Upper lobe of left lung (tissue), 4 donors: ENCODE results near the gene SH3GL3.

ENCODE experiments used
- CTCF ChIP-seq, 6 experiments: fragments of 450-650 bp in 4 of 6; fragments of 200-600 bp in 2 of 6; sonication (generic) in 2 of 6; IDR thresholded peaks; one replicate each; pipeline ENCODE4 v1.5.1; 2016 to 2019; ENCODE audit warnings: antibody characterized with exemption in 6 of 6
- EP300 ChIP-seq, 4 donors: sonication (generic); formaldehyde crosslinking; IDR thresholded peaks; one replicate each; pipeline ENCODE4 v1.5.1; 2017; ENCODE audit warnings: antibody characterized with exemption in 4 of 4, control low read depth in 2 of 4
- POLR2A ChIP-seq, 4 donors: fragments of 450-650 bp; IDR thresholded peaks; one replicate each; pipeline ENCODE4 v1.5.1; 2016 to 2017; ENCODE audit warnings: antibody characterized with exemption in 4 of 4, mild to moderate bottlenecking in 2 of 4

- no peak for TF ChIP-seq CTCF (IDR thresholded peaks at IDR 0.05)
- TF ChIP-seq POLR2A (IDR thresholded peaks at IDR 0.05) = no peak
- no peak for TF ChIP-seq EP300 (IDR thresholded peaks at IDR 0.05)
These were observed 209.1 kb downstream of the SH3GL3 start for GRCh38 chr15:83656192-83656591.
